Activated naive CD8-positive, alpha-beta T cell treated with anti-CD3 and anti-CD28 coated beads, Interleukin-2, amount 10 ng/mL, durations not matched to agents 7 days and 5 days (primary cell): ENCODE data around the gene NECTIN2. TPM values are rescaled to one million over a fixed set of nuclear protein-coding genes. Genes with fewer than 3 reads are reported as not detected.
"Not testable (repeated sequence)": the region's sequence is repeated elsewhere in the genome, so short reads cannot be mapped to it uniquely, and the experiment has no call there.

Experiments used
- ATAC-seq: fragments of 150-1000 bp; cut with Tn5 transposase; one replicate; pipeline ENCODE4 v1.10.0; 2021; ENCODE audit warnings: low read depth, moderate library complexity
- POLR2A ChIA-PET: fragments of 350-600 bp; sonication (Branson Sonifier 250); formaldehyde crosslinking; loops from one replicate; lab custom pipeline; 2021; ENCODE audit warnings: antibody characterized with exemption; lab: Charles Lee
- DNase-seq: peaks from one replicate; pipeline ENCODE4 v3.0.0; 2021
- H3K27ac Mint-ChIP-seq: one replicate; pipeline ENCODE4 v1.8.0; 2022; ENCODE audit warnings: mild to moderate bottlenecking, mixed read lengths
- H3K27me3 Mint-ChIP-seq: one replicate; pipeline ENCODE4 v1.8.0; 2022; ENCODE audit warnings: mild to moderate bottlenecking, moderate library complexity, mixed read lengths
- H3K36me3 Mint-ChIP-seq: one replicate; pipeline ENCODE4 v1.8.0; 2021; ENCODE audit warnings: mild to moderate bottlenecking, mixed read lengths
- H3K4me1 Mint-ChIP-seq: one replicate; pipeline ENCODE4 v1.8.0; 2021; ENCODE audit warnings: mixed read lengths
- H3K4me3 Mint-ChIP-seq: one replicate; pipeline ENCODE4 v1.8.0; 2022; ENCODE audit warnings: mild to moderate bottlenecking, moderate library complexity, mixed read lengths
- H3K9me3 Mint-ChIP-seq: one replicate; pipeline ENCODE4 v1.8.0; 2021; ENCODE audit warnings: mixed read lengths
- total RNA-seq, 2 experiments: library from RNA; stranded (reverse); gene quantifications; one replicate each; pipeline ENCODE4 v1.2.3, GENCODE V29; 2021

NECTIN2 gene
- total RNA-seq, 2 experiments from 2014 or later, result 1.9 to 2.4 TPM

DNA sequence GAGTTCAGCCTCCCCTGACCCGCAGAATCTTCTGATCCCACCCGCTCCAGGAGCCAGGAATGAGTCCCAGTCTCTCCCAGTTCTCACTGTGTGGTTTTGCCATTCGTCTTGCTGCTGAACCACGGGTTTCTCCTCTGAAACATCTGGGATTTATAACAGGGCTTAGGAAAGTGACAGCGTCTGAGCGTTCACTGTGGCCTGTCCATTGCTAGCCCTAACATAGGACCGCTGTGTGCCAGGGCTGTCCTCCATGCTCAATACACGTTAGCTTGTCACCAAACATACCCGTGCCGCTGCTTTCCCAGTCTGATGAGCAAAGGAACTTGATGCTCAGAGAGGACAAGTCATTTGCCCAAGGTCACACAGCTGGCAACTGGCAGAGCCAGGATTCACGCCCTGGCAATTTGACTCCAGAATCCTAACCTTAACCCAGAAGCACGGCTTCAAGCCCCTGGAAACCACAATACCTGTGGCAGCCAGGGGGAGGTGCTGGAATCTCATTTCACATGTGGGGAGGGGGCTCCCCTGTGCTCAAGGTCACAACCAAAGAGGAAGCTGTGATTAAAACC is 58.4 kb downstream of the NECTIN2 start:
- H3K27ac Mint-ChIP-seq, result no peak overlapping the region
- POLR2A ChIA-PET, result no interaction called here
- ATAC-seq (no peak), DNase-seq (no peak)
- peaks cover 2% of the 10 kb centered on the region for H3K36me3 Mint-ChIP-seq
- no peaks in the 10 kb centered on the region for H3K9me3 Mint-ChIP-seq
- H3K4me1 Mint-ChIP-seq, result peaks cover 5% of the 10 kb centered on the region
- no peak overlapping the region for H3K4me3 Mint-ChIP-seq
- H3K27me3 Mint-ChIP-seq, result peaks cover 21% of the 10 kb centered on the region

DNA sequence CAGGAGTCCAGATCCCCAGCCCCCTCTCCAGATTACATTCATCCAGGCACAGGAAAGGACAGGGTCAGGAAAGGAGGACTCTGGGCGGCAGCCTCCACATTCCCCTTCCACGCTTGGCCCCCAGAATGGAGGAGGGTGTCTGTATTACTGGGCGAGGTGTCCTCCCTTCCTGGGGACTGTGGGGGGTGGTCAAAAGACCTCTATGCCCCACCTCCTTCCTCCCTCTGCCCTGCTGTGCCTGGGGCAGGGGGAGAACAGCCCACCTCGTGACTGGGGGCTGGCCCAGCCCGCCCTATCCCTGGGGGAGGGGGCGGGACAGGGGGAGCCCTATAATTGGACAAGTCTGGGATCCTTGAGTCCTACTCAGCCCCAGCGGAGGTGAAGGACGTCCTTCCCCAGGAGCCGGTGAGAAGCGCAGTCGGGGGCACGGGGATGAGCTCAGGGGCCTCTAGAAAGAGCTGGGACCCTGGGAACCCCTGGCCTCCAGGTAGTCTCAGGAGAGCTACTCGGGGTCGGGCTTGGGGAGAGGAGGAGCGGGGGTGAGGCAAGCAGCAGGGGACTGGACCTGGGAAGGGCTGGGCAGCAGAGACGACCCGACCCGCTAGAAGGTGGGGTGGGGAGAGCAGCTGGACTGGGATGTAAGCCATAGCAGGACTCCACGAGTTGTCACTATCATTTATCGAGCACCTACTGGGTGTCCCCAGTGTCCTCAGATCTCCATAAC is 59.5 kb downstream of the NECTIN2 start, which contains the start of gene APOE:
Gene APOE, plus strand, starts transcription at position 360 of the 724 bp plus-strand sequence. CDS start 829 bp downstream, outside the sequence.
- ATAC-seq (no peak), DNase-seq (no peak)
- POLR2A ChIA-PET, result interaction anchor here (0.6 kb wide), 1 partner anchor 49 kb away, joined by 3 read pairs; no protein-coding TSS in a partner anchor
- peaks cover 2% of the 10 kb centered on the region for H3K36me3 Mint-ChIP-seq
- H3K9me3 Mint-ChIP-seq, result no peaks in the 10 kb centered on the region
- H3K27me3 Mint-ChIP-seq, result peaks cover 23% of the 10 kb centered on the region
- peak within 1 kb of the TSS; percentile 33 for H3K4me3 Mint-ChIP-seq
- H3K4me1 Mint-ChIP-seq, result peaks cover 5% of the 10 kb centered on the region
- H3K27ac Mint-ChIP-seq, result peak within 1 kb of the TSS; percentile 34

DNA sequence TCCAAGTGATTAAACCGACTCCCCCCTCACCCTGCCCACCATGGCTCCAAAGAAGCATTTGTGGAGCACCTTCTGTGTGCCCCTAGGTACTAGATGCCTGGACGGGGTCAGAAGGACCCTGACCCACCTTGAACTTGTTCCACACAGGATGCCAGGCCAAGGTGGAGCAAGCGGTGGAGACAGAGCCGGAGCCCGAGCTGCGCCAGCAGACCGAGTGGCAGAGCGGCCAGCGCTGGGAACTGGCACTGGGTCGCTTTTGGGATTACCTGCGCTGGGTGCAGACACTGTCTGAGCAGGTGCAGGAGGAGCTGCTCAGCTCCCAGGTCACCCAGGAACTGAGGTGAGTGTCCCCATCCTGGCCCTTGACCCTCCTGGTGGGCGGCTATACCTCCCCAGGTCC is 61.5 kb downstream of the NECTIN2 start:
- no peaks in the 10 kb centered on the region for H3K9me3 Mint-ChIP-seq
- no peak for ATAC-seq
- H3K4me3 Mint-ChIP-seq, result no peak overlapping the region
- H3K4me1 Mint-ChIP-seq, result peaks cover 5% of the 10 kb centered on the region
- H3K27me3 Mint-ChIP-seq, result peaks cover 29% of the 10 kb centered on the region
- POLR2A ChIA-PET, result interaction anchor here (1.1 kb wide), 1 partner anchor 47 kb away, joined by 3 read pairs; no protein-coding TSS in a partner anchor
- no peak overlapping the region for H3K27ac Mint-ChIP-seq
- peaks cover 2% of the 10 kb centered on the region for H3K36me3 Mint-ChIP-seq
- DNase-seq, result no peak

DNA sequence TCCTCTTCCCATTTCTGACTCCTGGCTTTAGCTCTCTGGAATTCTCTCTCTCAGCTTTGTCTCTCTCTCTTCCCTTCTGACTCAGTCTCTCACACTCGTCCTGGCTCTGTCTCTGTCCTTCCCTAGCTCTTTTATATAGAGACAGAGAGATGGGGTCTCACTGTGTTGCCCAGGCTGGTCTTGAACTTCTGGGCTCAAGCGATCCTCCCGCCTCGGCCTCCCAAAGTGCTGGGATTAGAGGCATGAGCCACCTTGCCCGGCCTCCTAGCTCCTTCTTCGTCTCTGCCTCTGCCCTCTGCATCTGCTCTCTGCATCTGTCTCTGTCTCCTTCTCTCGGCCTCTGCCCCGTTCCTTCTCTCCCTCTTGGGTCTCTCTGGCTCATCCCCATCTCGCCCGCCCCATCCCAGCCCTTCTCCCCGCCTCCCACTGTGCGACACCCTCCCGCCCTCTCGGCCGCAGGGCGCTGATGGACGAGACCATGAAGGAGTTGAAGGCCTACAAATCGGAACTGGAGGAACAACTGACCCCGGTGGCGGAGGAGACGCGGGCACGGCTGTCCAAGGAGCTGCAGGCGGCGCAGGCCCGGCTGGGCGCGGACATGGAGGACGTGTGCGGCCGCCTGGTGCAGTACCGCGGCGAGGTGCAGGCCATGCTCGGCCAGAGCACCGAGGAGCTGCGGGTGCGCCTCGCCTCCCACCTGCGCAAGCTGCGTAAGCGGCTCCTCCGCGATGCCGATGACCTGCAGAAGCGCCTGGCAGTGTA is 62.2 kb downstream of the NECTIN2 start:
- H3K27ac Mint-ChIP-seq, result no peak overlapping the region
- DNase-seq (no peak), ATAC-seq (no peak)
- H3K4me1 Mint-ChIP-seq, result peaks cover 5% of the 10 kb centered on the region
- H3K27me3 Mint-ChIP-seq, result peaks cover 36% of the 10 kb centered on the region
- POLR2A ChIA-PET, result interaction anchor here (1.1 kb wide), 1 partner anchor 46 kb away, joined by 3 read pairs; no protein-coding TSS in a partner anchor
- H3K9me3 Mint-ChIP-seq, result no peaks in the 10 kb centered on the region
- H3K4me3 Mint-ChIP-seq, result no peak overlapping the region
- H3K36me3 Mint-ChIP-seq, result peaks cover 2% of the 10 kb centered on the region

DNA sequence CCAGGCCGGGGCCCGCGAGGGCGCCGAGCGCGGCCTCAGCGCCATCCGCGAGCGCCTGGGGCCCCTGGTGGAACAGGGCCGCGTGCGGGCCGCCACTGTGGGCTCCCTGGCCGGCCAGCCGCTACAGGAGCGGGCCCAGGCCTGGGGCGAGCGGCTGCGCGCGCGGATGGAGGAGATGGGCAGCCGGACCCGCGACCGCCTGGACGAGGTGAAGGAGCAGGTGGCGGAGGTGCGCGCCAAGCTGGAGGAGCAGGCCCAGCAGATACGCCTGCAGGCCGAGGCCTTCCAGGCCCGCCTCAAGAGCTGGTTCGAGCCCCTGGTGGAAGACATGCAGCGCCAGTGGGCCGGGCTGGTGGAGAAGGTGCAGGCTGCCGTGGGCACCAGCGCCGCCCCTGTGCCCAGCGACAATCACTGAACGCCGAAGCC is 62.8 kb downstream of the NECTIN2 start:
- POLR2A ChIA-PET, result no interaction called here
- ATAC-seq, result no peak

DNA sequence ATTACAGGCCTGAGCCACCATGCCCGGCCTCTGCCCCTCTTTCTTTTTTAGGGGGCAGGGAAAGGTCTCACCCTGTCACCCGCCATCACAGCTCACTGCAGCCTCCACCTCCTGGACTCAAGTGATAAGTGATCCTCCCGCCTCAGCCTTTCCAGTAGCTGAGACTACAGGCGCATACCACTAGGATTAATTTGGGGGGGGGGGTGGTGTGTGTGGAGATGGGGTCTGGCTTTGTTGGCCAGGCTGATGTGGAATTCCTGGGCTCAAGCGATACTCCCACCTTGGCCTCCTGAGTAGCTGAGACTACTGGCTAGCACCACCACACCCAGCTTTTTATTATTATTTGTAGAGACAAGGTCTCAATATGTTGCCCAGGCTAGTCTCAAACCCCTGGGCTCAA is 63.7 kb downstream of the NECTIN2 start:
- Mint-ChIP-seq H3K4me3 (no peak overlapping the region), H3K27me3 (peaks cover 47% of the 10 kb centered on the region), H3K4me1 (peaks cover 12% of the 10 kb centered on the region), H3K36me3 (no peaks in the 10 kb centered on the region), H3K9me3 (no peaks in the 10 kb centered on the region), H3K27ac (no peak overlapping the region)
- POLR2A ChIA-PET, result interaction anchor here (0.7 kb wide), 1 partner anchor 9 kb away, joined by 4 read pairs; no protein-coding TSS in a partner anchor
- DNase-seq (no peak), ATAC-seq (no peak)

More for the DNA sequence above, 62.8 kb downstream of the NECTIN2 start:
- Mint-ChIP-seq H3K4me3 (no peak overlapping the region), H3K27ac (no peak overlapping the region), H3K4me1 (peaks cover 5% of the 10 kb centered on the region), H3K9me3 (no peaks in the 10 kb centered on the region), H3K36me3 (no peaks in the 10 kb centered on the region), H3K27me3 (peaks cover 40% of the 10 kb centered on the region)
- DNase-seq, result no peak

DNA sequence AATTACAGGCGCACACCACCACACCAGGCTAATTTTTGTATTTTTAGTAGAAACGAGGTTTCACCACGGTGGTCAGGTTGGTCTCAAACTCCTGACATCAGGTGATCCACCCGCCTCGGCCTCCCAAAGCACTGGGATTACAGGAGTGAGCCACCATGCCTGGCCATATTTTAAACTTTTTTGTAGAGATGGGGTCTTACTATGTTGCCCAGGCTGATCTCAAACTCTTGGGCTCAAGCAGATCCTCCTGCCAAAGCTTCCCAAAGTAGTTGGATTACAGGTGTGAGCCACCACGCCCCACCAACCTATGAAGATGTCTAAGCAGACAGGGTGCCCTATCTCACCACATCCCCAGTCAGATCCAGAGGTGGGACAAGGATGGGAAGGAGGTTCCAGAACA is 65.8 kb downstream of the NECTIN2 start:
- DNase-seq, H3K36me3 Mint-ChIP-seq, ATAC-seq, H3K4me3 Mint-ChIP-seq, POLR2A ChIA-PET, H3K4me1 Mint-ChIP-seq, H3K27ac Mint-ChIP-seq, H3K9me3 Mint-ChIP-seq: not testable (repeated sequence)
- peaks cover 31% of the 10 kb centered on the region for H3K27me3 Mint-ChIP-seq

DNA sequence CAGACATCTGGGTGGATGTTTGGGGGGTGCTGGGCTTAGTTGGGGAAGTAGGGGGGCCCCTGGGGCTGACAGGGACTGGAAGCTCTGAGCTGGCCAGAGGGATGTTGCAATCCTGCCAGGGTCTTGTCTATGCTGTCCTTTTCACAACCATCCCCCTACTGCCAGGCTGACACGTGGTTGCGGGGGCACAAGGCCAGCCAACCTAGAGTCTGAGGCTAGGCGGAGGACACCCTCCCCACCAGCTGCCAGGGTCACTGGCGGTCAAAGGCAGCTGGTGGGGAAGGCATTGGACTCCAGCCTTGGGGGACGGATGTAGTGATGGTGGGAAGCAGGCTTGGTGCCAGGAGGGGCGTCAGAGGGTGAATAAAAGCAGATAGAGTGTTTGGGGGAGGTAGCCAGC is 66.8 kb downstream of the NECTIN2 start:
- H3K4me3 Mint-ChIP-seq, result no peak overlapping the region
- H3K36me3 Mint-ChIP-seq, result no peaks in the 10 kb centered on the region
- peaks cover 26% of the 10 kb centered on the region for H3K27me3 Mint-ChIP-seq
- DNase-seq (no peak), ATAC-seq (no peak)
- no peaks in the 10 kb centered on the region for H3K9me3 Mint-ChIP-seq
- H3K27ac Mint-ChIP-seq, result no peak overlapping the region
- peaks cover 9% of the 10 kb centered on the region for H3K4me1 Mint-ChIP-seq
- POLR2A ChIA-PET, result no interaction called here

DNA sequence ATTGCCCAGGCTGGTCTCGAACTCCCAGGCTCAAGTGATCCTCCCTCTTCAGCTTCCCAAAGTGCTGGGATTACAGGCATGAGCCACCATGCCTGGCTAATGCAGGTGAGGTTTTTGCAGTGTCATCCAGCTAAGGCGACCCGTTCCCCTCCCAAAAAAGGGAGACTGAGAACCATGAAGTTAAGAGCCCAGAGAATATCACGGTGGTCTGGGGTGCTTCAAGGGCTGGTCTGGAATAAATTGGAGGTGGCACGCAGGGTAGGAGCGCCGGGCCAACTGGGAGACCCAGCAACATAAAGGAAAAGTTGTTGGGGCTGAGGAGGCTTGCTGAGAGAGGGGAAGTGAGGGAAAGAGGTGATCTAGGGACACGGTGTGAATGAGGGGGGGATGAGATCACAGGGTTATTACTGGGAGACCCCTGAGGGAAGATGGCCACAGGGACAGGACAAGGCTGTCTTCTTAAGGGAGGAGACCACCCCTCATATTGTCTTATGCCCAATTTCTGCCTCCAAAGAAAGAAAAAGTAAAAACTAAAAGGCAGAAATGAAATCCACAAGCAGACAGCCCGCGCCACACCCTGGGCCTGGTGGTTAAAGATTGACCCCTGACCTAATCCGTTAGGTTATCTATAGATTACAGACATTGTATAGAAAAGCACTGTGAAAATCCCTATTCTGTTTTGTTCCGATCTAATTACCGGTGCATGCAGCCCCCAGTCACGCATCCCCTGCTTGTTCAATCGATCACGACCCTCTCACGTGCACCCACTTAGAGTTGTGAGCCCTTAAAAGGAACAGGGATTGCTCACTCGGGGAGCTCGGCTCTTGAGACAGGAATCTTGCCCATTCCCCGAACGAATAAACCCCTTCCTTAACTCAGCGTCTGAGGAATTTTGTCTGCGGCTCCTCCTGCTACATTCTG is 67.7 kb downstream of the NECTIN2 start:
- POLR2A ChIA-PET, DNase-seq, H3K4me1 Mint-ChIP-seq, H3K9me3 Mint-ChIP-seq, ATAC-seq, H3K36me3 Mint-ChIP-seq: not testable (repeated sequence)
- peak overlapping the region; percentile 75 for H3K27ac Mint-ChIP-seq
- peaks cover 26% of the 10 kb centered on the region for H3K27me3 Mint-ChIP-seq
- peak overlapping the region; percentile 93 for H3K4me3 Mint-ChIP-seq

DNA sequence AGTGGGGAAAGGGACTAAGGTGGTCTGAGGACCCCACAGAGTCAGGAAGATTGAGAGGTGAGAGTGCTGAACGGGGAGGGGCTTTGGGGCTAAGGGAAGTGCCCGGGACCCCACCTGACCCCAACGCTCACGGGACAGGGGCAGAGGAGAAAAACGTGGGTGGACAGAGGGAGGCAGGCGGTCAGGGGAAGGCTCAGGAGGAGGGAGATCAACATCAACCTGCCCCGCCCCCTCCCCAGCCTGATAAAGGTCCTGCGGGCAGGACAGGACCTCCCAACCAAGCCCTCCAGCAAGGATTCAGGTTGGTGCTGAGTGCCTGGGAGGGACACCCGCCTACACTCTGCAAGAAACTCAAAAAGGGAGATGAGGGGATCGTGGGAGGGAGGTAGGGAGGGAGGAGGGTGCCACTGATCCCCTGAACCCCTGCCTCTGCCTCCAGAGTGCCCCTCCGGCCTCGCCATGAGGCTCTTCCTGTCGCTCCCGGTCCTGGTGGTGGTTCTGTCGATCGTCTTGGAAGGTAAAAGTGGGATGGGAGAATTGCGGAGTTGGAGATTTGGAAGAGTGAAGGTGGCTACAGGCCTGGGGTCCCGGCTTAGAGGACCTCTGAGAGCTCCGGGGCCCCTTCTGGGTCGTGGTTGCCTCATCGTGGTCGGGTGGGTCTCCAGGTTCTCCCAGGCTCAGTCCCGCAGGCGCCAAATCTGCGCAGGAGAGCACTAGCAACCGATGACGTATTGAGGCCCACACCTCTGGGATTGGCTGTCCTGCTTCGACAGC is 68.5 kb downstream of the NECTIN2 start, which contains the start of gene APOC1:
Gene APOC1, plus strand, starts transcription at position 176 of the 774 bp plus-strand sequence. Its CDS starts 284 bp downstream, at position 460.
- not testable (repeated sequence) for H3K9me3 Mint-ChIP-seq, H3K36me3 Mint-ChIP-seq, H3K4me1 Mint-ChIP-seq
- Mint-ChIP-seq H3K27me3 (peaks cover 26% of the 10 kb centered on the region), H3K4me3 (peak within 1 kb of the TSS; percentile 93), H3K27ac (peak within 1 kb of the TSS; percentile 85)
- DNase-seq (peak; percentile 78), ATAC-seq (peak; percentile 94)
- POLR2A ChIA-PET, result interaction anchor here (0.7 kb wide), 2 partner anchors 18 to 1149 kb away, joined by 4 to 5 read pairs; no protein-coding TSS in a partner anchor

DNA sequence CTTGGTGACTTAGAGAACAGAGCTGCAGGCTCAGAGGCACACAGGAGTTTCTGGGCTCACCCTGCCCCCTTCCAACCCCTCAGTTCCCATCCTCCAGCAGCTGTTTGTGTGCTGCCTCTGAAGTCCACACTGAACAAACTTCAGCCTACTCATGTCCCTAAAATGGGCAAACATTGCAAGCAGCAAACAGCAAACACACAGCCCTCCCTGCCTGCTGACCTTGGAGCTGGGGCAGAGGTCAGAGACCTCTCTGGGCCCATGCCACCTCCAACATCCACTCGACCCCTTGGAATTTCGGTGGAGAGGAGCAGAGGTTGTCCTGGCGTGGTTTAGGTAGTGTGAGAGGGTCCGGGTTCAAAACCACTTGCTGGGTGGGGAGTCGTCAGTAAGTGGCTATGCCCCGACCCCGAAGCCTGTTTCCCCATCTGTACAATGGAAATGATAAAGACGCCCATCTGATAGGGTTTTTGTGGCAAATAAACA is 78.2 kb downstream of the NECTIN2 start:
- peaks cover 3% of the 10 kb centered on the region for H3K4me1 Mint-ChIP-seq
- POLR2A ChIA-PET, result no interaction called here
- H3K4me3 Mint-ChIP-seq, result no peak overlapping the region
- DNase-seq (no peak), ATAC-seq (no peak)
- H3K36me3 Mint-ChIP-seq, result no peaks in the 10 kb centered on the region
- peaks cover 27% of the 10 kb centered on the region for H3K27me3 Mint-ChIP-seq
- no peaks in the 10 kb centered on the region for H3K9me3 Mint-ChIP-seq
- H3K27ac Mint-ChIP-seq, result no peak overlapping the region
